Measurements from ENCODE around the gene SPPL2B. TPM values are rescaled to one million over a fixed set of nuclear protein-coding genes. Genes with fewer than 3 reads are reported as not detected.

SPPL2B gene
- total and polyA plus RNA-seq, 2 experiments from 2014 or later = 23.5 to 51.0 TPM

DNA sequence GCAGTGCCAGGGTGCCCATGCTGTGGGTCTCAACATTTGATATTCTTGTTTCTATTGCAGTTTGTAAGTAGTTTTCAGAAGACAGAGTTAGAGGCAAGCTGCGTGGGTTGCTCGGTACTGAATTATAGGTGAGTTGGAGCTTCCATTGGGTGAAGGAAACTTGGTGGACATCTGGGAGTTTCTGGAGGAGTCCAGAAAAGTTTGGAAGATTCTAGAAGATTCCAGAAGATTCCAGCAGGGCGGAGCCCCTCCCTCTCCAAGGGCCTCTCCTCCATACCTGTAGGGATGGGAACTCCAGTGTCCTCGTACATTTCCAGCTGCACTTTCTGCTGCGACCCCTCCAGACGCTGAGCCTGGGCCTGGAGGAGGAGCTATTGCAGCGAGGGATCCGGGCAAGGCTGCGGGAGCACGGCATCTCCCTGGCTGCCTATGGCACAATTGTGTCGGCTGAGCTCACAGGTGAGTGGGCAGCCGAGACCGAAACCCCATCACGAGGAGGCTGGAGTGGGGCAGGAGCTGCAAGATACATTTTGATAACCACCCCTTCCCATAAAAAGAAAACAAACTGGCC, 70.3 kb downstream of the SPPL2B start:
- H3K9me3 Mint-ChIP-seq = peaks cover 5% of the 10 kb centered on the region
- DNase-seq (ENCODE audit: low spot score) = no peak
- Histone ChIP-seq H3K79me2 (replicated peaks; ENCODE audit: insufficient read depth) (no peaks in the 10 kb centered on the region), H3K27me3 (ENCODE audit: insufficient read depth) (no peaks in the 10 kb centered on the region), H3K4me3 (no peak overlapping the region), H3F3A (replicated peaks; ENCODE audit: low read depth) (no peaks in the 10 kb centered on the region), H2AFZ (no peak overlapping the region), H4K20me1 (replicated peaks; ENCODE audit: insufficient read depth) (no peaks in the 10 kb centered on the region), H3K9me2 (ENCODE audit: insufficient read depth) (no peaks in the 10 kb centered on the region), H3K4me1 (ENCODE audit: insufficient read depth) (no peaks in the 10 kb centered on the region), H3K27ac (ENCODE audit: low read depth) (no peak overlapping the region), H3K36me3 (ENCODE audit: insufficient read depth) (no peaks in the 10 kb centered on the region), H3K4me2 (no peak overlapping the region)
- H3K27me3 Mint-ChIP-seq (ENCODE audit: insufficient read depth, low read depth, poor library complexity) = peaks cover 6% of the 10 kb centered on the region
- no peak overlapping the region for H3K27ac Mint-ChIP-seq
- TF ChIP-seq CREB1 (CRISPR knock-in tag; IDR thresholded peaks at IDR 0.05; ENCODE audit: low read depth) (no peak), JUNB (IDR thresholded peaks at IDR 0.05; ENCODE audit: unreplicated experiment) (no peak), ZNF331 (CRISPR knock-in tag; IDR thresholded peaks at IDR 0.05; ENCODE audit: low read depth) (no peak), EZH2 (IDR thresholded peaks at IDR 0.05; ENCODE audit: low read depth, unreplicated experiment) (no peak), EZH2phosphoT487 (IDR thresholded peaks at IDR 0.05; ENCODE audit: unreplicated experiment) (no peak)
- TF ChIP-seq, protein P1, sequence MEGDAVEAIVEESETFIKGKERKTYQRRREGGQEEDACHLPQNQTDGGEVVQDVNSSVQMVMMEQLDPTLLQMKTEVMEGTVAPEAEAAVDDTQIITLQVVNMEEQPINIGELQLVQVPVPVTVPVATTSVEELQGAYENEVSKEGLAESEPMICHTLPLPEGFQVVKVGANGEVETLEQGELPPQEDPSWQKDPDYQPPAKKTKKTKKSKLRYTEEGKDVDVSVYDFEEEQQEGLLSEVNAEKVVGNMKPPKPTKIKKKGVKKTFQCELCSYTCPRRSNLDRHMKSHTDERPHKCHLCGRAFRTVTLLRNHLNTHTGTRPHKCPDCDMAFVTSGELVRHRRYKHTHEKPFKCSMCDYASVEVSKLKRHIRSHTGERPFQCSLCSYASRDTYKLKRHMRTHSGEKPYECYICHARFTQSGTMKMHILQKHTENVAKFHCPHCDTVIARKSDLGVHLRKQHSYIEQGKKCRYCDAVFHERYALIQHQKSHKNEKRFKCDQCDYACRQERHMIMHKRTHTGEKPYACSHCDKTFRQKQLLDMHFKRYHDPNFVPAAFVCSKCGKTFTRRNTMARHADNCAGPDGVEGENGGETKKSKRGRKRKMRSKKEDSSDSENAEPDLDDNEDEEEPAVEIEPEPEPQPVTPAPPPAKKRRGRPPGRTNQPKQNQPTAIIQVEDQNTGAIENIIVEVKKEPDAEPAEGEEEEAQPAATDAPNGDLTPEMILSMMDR (conservative IDR thresholded peaks at IDR 0.05; ENCODE audit: low read depth in 2 of 2) = 0 out of 4 replicates have a peak, but pooled peaks of 1 of the 2 experiments have one; percentile 8
- TF ChIP-seq, protein P2, sequence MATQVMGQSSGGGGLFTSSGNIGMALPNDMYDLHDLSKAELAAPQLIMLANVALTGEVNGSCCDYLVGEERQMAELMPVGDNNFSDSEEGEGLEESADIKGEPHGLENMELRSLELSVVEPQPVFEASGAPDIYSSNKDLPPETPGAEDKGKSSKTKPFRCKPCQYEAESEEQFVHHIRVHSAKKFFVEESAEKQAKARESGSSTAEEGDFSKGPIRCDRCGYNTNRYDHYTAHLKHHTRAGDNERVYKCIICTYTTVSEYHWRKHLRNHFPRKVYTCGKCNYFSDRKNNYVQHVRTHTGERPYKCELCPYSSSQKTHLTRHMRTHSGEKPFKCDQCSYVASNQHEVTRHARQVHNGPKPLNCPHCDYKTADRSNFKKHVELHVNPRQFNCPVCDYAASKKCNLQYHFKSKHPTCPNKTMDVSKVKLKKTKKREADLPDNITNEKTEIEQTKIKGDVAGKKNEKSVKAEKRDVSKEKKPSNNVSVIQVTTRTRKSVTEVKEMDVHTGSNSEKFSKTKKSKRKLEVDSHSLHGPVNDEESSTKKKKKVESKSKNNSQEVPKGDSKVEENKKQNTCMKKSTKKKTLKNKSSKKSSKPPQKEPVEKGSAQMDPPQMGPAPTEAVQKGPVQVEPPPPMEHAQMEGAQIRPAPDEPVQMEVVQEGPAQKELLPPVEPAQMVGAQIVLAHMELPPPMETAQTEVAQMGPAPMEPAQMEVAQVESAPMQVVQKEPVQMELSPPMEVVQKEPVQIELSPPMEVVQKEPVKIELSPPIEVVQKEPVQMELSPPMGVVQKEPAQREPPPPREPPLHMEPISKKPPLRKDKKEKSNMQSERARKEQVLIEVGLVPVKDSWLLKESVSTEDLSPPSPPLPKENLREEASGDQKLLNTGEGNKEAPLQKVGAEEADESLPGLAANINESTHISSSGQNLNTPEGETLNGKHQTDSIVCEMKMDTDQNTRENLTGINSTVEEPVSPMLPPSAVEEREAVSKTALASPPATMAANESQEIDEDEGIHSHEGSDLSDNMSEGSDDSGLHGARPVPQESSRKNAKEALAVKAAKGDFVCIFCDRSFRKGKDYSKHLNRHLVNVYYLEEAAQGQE (IDR thresholded peaks at IDR 0.05; ENCODE audit: unreplicated experiment) = no peak
- TF ChIP-seq, protein P3, sequence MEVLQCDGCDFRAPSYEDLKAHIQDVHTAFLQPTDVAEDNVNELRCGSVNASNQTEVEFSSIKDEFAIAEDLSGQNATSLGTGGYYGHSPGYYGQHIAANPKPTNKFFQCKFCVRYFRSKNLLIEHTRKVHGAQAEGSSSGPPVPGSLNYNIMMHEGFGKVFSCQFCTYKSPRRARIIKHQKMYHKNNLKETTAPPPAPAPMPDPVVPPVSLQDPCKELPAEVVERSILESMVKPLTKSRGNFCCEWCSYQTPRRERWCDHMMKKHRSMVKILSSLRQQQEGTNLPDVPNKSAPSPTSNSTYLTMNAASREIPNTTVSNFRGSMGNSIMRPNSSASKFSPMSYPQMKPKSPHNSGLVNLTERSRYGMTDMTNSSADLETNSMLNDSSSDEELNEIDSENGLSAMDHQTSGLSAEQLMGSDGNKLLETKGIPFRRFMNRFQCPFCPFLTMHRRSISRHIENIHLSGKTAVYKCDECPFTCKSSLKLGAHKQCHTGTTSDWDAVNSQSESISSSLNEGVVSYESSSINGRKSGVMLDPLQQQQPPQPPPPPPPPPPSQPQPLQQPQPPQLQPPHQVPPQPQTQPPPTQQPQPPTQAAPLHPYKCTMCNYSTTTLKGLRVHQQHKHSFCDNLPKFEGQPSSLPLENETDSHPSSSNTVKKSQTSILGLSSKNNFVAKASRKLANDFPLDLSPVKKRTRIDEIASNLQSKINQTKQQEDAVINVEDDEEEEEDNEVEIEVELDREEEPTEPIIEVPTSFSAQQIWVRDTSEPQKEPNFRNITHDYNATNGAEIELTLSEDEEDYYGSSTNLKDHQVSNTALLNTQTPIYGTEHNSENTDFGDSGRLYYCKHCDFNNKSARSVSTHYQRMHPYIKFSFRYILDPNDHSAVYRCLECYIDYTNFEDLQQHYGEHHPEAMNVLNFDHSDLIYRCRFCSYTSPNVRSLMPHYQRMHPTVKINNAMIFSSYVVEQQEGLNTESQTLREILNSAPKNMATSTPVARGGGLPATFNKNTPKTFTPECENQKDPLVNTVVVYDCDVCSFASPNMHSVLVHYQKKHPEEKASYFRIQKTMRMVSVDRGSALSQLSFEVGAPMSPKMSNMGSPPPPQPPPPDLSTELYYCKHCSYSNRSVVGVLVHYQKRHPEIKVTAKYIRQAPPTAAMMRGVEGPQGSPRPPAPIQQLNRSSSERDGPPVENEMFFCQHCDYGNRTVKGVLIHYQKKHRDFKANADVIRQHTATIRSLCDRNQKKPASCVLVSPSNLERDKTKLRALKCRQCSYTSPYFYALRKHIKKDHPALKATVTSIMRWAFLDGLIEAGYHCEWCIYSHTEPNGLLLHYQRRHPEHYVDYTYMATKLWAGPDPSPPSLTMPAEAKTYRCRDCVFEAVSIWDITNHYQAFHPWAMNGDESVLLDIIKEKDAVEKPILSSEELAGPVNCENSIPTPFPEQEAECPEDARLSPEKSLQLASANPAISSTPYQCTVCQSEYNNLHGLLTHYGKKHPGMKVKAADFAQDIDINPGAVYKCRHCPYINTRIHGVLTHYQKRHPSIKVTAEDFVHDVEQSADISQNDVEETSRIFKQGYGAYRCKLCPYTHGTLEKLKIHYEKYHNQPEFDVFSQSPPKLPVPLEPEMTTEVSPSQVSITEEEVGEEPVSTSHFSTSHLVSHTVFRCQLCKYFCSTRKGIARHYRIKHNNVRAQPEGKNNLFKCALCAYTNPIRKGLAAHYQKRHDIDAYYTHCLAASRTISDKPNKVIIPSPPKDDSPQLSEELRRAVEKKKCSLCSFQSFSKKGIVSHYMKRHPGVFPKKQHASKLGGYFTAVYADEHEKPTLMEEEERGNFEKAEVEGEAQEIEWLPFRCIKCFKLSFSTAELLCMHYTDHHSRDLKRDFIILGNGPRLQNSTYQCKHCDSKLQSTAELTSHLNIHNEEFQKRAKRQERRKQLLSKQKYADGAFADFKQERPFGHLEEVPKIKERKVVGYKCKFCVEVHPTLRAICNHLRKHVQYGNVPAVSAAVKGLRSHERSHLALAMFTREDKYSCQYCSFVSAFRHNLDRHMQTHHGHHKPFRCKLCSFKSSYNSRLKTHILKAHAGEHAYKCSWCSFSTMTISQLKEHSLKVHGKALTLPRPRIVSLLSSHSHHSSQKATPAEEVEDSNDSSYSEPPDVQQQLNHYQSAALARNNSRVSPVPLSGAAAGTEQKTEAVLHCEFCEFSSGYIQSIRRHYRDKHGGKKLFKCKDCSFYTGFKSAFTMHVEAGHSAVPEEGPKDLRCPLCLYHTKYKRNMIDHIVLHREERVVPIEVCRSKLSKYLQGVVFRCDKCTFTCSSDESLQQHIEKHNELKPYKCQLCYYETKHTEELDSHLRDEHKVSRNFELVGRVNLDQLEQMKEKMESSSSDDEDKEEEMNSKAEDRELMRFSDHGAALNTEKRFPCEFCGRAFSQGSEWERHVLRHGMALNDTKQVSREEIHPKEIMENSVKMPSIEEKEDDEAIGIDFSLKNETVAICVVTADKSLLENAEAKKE (CRISPR knock-in tag; IDR thresholded peaks at IDR 0.05) = no peak
- H3K4me1 Mint-ChIP-seq = no peaks in the 10 kb centered on the region
- H3K36me3 Mint-ChIP-seq (ENCODE audit: low read depth) = no peaks in the 10 kb centered on the region
- H3K4me3 Mint-ChIP-seq = no peak overlapping the region
- ATAC-seq = no peak; the same call in 2 of the 3 replicates
